Measurements from ENCODE around the gene MUC5AC.

DNA sequence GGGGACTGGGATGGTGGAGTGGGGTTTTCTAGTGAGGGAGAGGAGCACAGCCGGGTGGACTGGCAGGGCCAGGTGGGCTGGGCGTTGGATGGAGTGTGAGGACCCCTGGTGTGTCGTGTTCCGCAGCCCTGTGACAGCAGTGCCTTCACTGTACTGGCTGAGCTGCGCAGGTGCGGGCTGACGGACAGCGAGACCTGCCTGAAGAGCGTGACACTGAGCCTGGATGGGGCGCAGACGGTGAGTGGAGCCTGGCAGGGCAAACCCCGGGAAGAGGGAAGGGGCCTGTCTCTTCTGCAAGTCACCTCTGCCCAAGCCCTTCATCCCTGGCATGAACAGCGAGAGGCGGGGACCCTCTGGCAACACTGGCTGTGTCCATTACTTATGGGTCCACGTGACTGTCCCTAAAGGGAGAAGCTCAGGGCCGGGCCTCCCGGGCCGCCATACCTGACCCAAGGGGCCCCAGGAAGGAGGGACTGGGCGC is 10.0 kb downstream of the MUC5AC start:
- TF ChIP-seq, protein P1, sequence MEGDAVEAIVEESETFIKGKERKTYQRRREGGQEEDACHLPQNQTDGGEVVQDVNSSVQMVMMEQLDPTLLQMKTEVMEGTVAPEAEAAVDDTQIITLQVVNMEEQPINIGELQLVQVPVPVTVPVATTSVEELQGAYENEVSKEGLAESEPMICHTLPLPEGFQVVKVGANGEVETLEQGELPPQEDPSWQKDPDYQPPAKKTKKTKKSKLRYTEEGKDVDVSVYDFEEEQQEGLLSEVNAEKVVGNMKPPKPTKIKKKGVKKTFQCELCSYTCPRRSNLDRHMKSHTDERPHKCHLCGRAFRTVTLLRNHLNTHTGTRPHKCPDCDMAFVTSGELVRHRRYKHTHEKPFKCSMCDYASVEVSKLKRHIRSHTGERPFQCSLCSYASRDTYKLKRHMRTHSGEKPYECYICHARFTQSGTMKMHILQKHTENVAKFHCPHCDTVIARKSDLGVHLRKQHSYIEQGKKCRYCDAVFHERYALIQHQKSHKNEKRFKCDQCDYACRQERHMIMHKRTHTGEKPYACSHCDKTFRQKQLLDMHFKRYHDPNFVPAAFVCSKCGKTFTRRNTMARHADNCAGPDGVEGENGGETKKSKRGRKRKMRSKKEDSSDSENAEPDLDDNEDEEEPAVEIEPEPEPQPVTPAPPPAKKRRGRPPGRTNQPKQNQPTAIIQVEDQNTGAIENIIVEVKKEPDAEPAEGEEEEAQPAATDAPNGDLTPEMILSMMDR (IDR thresholded peaks at IDR 0.05; ENCODE audit: low read depth, low read length) = no peak; the same call in 1 of the 2 replicates
- no peak for TF ChIP-seq EZH2phosphoT487 (IDR thresholded peaks at IDR 0.05; ENCODE audit: low read depth)
